Upper lobe of right lung (tissue), 1 donor: Measurements from ENCODE around the gene SEMA5B. TPM values are rescaled to one million over a fixed set of nuclear protein-coding genes. Genes with fewer than 3 reads are reported as not detected.

Experiments used
- ATAC-seq: fragments of 200-7000 bp; cut with Tn5 transposase; one replicate; pipeline ENCODE4 v1.9.1; 2020; ENCODE audit warnings: mild to moderate bottlenecking, moderate library complexity
- DNase-seq: peaks from one replicate; pipeline ENCODE4 v3.0.0-alpha.2; 2020
- H3K27ac ChIP-seq: fragments of 200-600 bp; one replicate; pipeline ENCODE4 v1.8.0; 2022
- H3K27me3 ChIP-seq: fragments of 200-600 bp; one replicate; pipeline ENCODE4 v1.8.0; 2022; ENCODE audit warnings: mild to moderate bottlenecking
- H3K36me3 ChIP-seq: fragments of 200-600 bp; one replicate; pipeline ENCODE4 v1.8.0; 2022
- H3K4me1 ChIP-seq: fragments of 200-600 bp; one replicate; pipeline ENCODE4 v1.8.0; 2022
- H3K4me3 ChIP-seq: fragments of 200-600 bp; one replicate; pipeline ENCODE4 v1.8.0; 2022; ENCODE audit warnings: mild to moderate bottlenecking
- H3K9me3 ChIP-seq: fragments of 200-600 bp; one replicate; pipeline ENCODE4 v1.8.0; 2022
- CTCF ChIP-seq: fragments of 200-600 bp; IDR thresholded peaks from one replicate; pipeline ENCODE4 v1.8.0; 2022; ENCODE audit warnings: antibody characterized with exemption
- intact Hi-C: fragments of 100-400 bp; cut with DNase I; formaldehyde crosslinking; loops from one replicate; pipeline ENCODE4 v1.11.0; 2022
- total RNA-seq: library from RNA; stranded (reverse); fragmentation: NEBNext Ultra II Directional; extraction: Animal tissue kit (Norgen Biotek cat#: 25700); gene quantifications from one replicate; pipeline ENCODE4 v1.2.1, GENCODE V29; 2021
- donor health status: DM: no; HTN: yes; CAD: no; lungs with severe emphysema.

SEMA5B gene
- total RNA-seq, 1 donor from 2014 or later, result 2.3 TPM

- intact Hi-C loops, result no loop called here
- no peaks in the 10 kb centered on the region for H3K4me1 ChIP-seq
- ATAC-seq, result no peak
Measured at GRCh38 chr3:122875547-122876127, 151.9 kb downstream of the SEMA5B start.

GRCh38 chr3:122873741-122874515 lies 153.6 kb downstream of the SEMA5B start:
- DNase-seq (no peak), ATAC-seq (no peak)
- Histone ChIP-seq H3K36me3 (peaks cover 5% of the 10 kb centered on the region), H3K9me3 (no peaks in the 10 kb centered on the region), H3K4me3 (no peak overlapping the region), H3K27me3 (no peaks in the 10 kb centered on the region), H3K27ac (no peak overlapping the region), H3K4me1 (no peaks in the 10 kb centered on the region)
- TF ChIP-seq CTCF, result no peak
- intact Hi-C loops, result no loop called here

More at GRCh38 chr3:122875547-122876127, 151.9 kb downstream of the SEMA5B start:
- DNase-seq, result no peak
- Histone ChIP-seq H3K27me3 (no peaks in the 10 kb centered on the region), H3K9me3 (no peaks in the 10 kb centered on the region), H3K36me3 (peaks cover 16% of the 10 kb centered on the region), H3K4me3 (no peak overlapping the region), H3K27ac (no peak overlapping the region)
- TF ChIP-seq CTCF, result no peak

GRCh38 chr3:122868322-122868721 lies 159.2 kb downstream of the SEMA5B start:
- H3K4me1 ChIP-seq, result no peaks in the 10 kb centered on the region
- no peak overlapping the region for H3K27ac ChIP-seq
- H3K27me3 ChIP-seq, result no peaks in the 10 kb centered on the region
- no peaks in the 10 kb centered on the region for H3K9me3 ChIP-seq
- intact Hi-C loops, result no loop called here
- TF ChIP-seq CTCF, result no peak
- DNase-seq, result no peak
- ATAC-seq, result no peak
- H3K36me3 ChIP-seq, result peaks cover 5% of the 10 kb centered on the region
- no peak overlapping the region for H3K4me3 ChIP-seq

GRCh38 chr3:122864498-122864897 lies 163.1 kb downstream of the SEMA5B start:
- no peak for ATAC-seq
- no peaks in the 10 kb centered on the region for H3K27me3 ChIP-seq
- H3K4me3 ChIP-seq, result no peak overlapping the region
- no peaks in the 10 kb centered on the region for H3K4me1 ChIP-seq
- no peak overlapping the region for H3K27ac ChIP-seq
- intact Hi-C loops, result no loop called here
- no peak for DNase-seq
- no peaks in the 10 kb centered on the region for H3K9me3 ChIP-seq
- H3K36me3 ChIP-seq, result peaks cover 13% of the 10 kb centered on the region
- no peak for TF ChIP-seq CTCF

GRCh38 chr3:122862381-122862780 lies 165.2 kb downstream of the SEMA5B start:
- ATAC-seq (no peak), DNase-seq (no peak)
- intact Hi-C loops, result no loop called here
- Histone ChIP-seq H3K9me3 (no peaks in the 10 kb centered on the region), H3K36me3 (peaks cover 13% of the 10 kb centered on the region), H3K27me3 (no peaks in the 10 kb centered on the region), H3K4me3 (no peak overlapping the region), H3K4me1 (no peaks in the 10 kb centered on the region), H3K27ac (no peak overlapping the region)
- no peak for TF ChIP-seq CTCF

Other genes starting within 250 kb of the SEMA5B start
- gene HSPBAP1, start 233.9 kb downstream of the SEMA5B start, total RNA-seq, result 15.1 TPM
- gene SLC49A4, start 232.7 kb downstream of the SEMA5B start, total RNA-seq, result 14.2 TPM
- gene PDIA5, start 39.3 kb upstream of the SEMA5B start, total RNA-seq, result 33.6 TPM
- 14.4 TPM for gene SEC22A, start 174.2 kb upstream of the SEMA5B start, total RNA-seq